HG03432 (cell line): ENCODE results near the gene DPP8.
A peak's percentile ranks its signal among the peaks of the same experiment; 100 is the strongest.
"Not testable (repeated sequence)": the region's sequence is repeated elsewhere in the genome, so short reads cannot be mapped to it uniquely, and the experiment has no call there.

Experiments used
- ATAC-seq: cut with Tn5 transposase; IDR thresholded peaks from one replicate; pipeline ENCODE4 v1.9.1; 2021; ENCODE audit warnings: mild to moderate bottlenecking, moderate library complexity; ENCODE audit not compliant: unreplicated experiment

DPP8 gene

GRCh38 chr15:65516997-65517865 lies at the start of gene DPP8:
DPP8 (minus strand) TSS chr15:65517689; CDS start chr15:65512553, 5,136 bp downstream.
- peak; percentile 94 for ATAC-seq

GRCh38 chr15:65561934-65562333 lies 44.4 kb upstream of the DPP8 start:
- ATAC-seq, result no peak

- no peak for ATAC-seq
Observed at GRCh38 chr15:65559941-65560340, 42.5 kb upstream of the DPP8 start.

- ATAC-seq, result no peak
Observed at GRCh38 chr15:65558997-65559760, 41.7 kb upstream of the DPP8 start.

- ATAC-seq, result no peak
Observed at GRCh38 chr15:65558336-65558735, 40.8 kb upstream of the DPP8 start.

GRCh38 chr15:65556622-65557021 lies 39.1 kb upstream of the DPP8 start:
- ATAC-seq, result no peak

GRCh38 chr15:65553691-65554090 lies 36.2 kb upstream of the DPP8 start:
- no peak for ATAC-seq

GRCh38 chr15:65552851-65553250 lies 35.4 kb upstream of the DPP8 start:
- not testable (repeated sequence) for ATAC-seq

GRCh38 chr15:65551183-65551582 lies 33.7 kb upstream of the DPP8 start:
- ATAC-seq, result no peak

- no peak for ATAC-seq
Observed at GRCh38 chr15:65550681-65551098, 33.2 kb upstream of the DPP8 start.

- ATAC-seq, result not testable (repeated sequence)
Observed at GRCh38 chr15:65549288-65549687, 31.8 kb upstream of the DPP8 start.

- ATAC-seq, result no peak
Observed at GRCh38 chr15:65547841-65548240, 30.4 kb upstream of the DPP8 start.

GRCh38 chr15:65541231-65541820 lies 23.8 kb upstream of the DPP8 start:
- ATAC-seq, result no peak

- no peak for ATAC-seq
Observed at GRCh38 chr15:65540314-65540713, 22.8 kb upstream of the DPP8 start.

GRCh38 chr15:65535192-65535591 lies 17.7 kb upstream of the DPP8 start:
- ATAC-seq, result no peak

GRCh38 chr15:65533057-65533756 lies 15.7 kb upstream of the DPP8 start:
- no peak for ATAC-seq

GRCh38 chr15:65532738-65533051 lies 15.2 kb upstream of the DPP8 start:
- ATAC-seq, result no peak

- peak; percentile 89 for ATAC-seq
Observed at GRCh38 chr15:65530318-65531111, 13.0 kb upstream of the DPP8 start, which contains the start of gene HACD3. HACD3 (plus strand) TSS chr15:65530463; CDS start chr15:65530632, 169 bp downstream.

- no peak for ATAC-seq
Observed at GRCh38 chr15:65529762-65530317, 12.4 kb upstream of the DPP8 start.
